Smooth muscle cell (in vitro differentiated cells): ENCODE results near the gene SPPL2A. TPM values are rescaled to one million over a fixed set of nuclear protein-coding genes. Genes with fewer than 3 reads are reported as not detected.

Experiments used
- DNase-seq: peaks from one replicate; lab custom pipeline; 2025; ENCODE audit not compliant: unreplicated experiment; lab: John Stamatoyannopoulos, UW
- H2AFZ ChIP-seq: fragments of 200-600 bp; sonication (generic); 2 replicates; pipeline ENCODE4 v1.6.0; 2016; ENCODE audit warnings: antibody characterized with exemption, low read depth, mild to moderate bottlenecking
- H3F3A ChIP-seq: fragments of 200-600 bp; sonication (generic); 2 replicates; pipeline ENCODE4 v1.6.0; 2017; ENCODE audit warnings: antibody characterized with exemption, low read depth
- H3K27ac ChIP-seq: fragments of 200-600 bp; sonication (generic); 2 replicates; pipeline ENCODE4 v1.5.1; 2016; ENCODE audit warnings: low read depth, mild to moderate bottlenecking
- H3K27me3 ChIP-seq: fragments of 200-600 bp; sonication (generic); 2 replicates; pipeline ENCODE4 v1.6.1; 2016; ENCODE audit warnings: low read depth, mild to moderate bottlenecking
- H3K36me3 ChIP-seq: fragments of 200-600 bp; sonication (generic); 2 replicates; pipeline ENCODE4 v1.5.1; 2016; ENCODE audit warnings: low read depth
- H3K4me1 ChIP-seq: fragments of 200-600 bp; sonication (generic); 2 replicates; pipeline ENCODE4 v1.5.1; 2016; ENCODE audit warnings: low read depth
- H3K4me2 ChIP-seq: fragments of 200-600 bp; sonication (generic); 2 replicates; pipeline ENCODE4 v1.6.0; 2016; ENCODE audit warnings: mild to moderate bottlenecking
- H3K4me3 ChIP-seq: fragments of 200-600 bp; sonication (generic); 2 replicates; pipeline ENCODE4 v1.5.1; 2016; ENCODE audit warnings: mild to moderate bottlenecking
- H3K79me2 ChIP-seq: fragments of 200-600 bp; sonication (generic); 2 replicates; pipeline ENCODE4 v1.6.0; 2016; ENCODE audit warnings: low read depth, mild to moderate bottlenecking
- H3K9ac ChIP-seq: fragments of 200-600 bp; sonication (generic); 2 replicates; pipeline ENCODE4 v1.6.0; 2016; ENCODE audit warnings: low read depth
- H3K9me3 ChIP-seq: fragments of 200-600 bp; sonication (generic); replicated peaks from 2 replicates; pipeline ENCODE4 v1.5.1; 2016; ENCODE audit warnings: low read depth
- H4K20me1 ChIP-seq: fragments of 200-600 bp; sonication (generic); 2 replicates; pipeline ENCODE4 v1.6.0; 2016; ENCODE audit warnings: low read depth
- whole genome bisulfite sequencing: methylation state at CpG from one replicate; pipeline ENCODE4 v1.1.7; 2016; ENCODE audit warnings: low lambda C conversion rate; 5-methylcytosine and 5-hydroxymethylcytosine counted together
- polyA plus RNA-seq: library from polyadenylated mRNA; unstranded; fragments of >200 nt; fragmentation: Nextera tagmentation; extraction: Ambion mirVana; gene quantifications from 2 replicates; pipeline ENCODE4 v1.2.1, GENCODE V29; 2016
- small RNA-seq: library from RNA; depleted of rRNA; stranded (forward); fragments of <200 nt; gene quantifications from one replicate; pipeline ENCODE3, GENCODE V24; 2014
- total RNA-seq: library from RNA; depleted of rRNA; stranded (reverse); fragments of >200 nt; gene quantifications from 2 replicates; pipeline ENCODE4 v1.2.3, GENCODE V29; 2014
- TF ChIP-seq, protein P1 (sequence below): fragments of 200-600 bp; sonication (generic); IDR thresholded peaks from 2 replicates; pipeline ENCODE4 v1.5.1; 2017; ENCODE audit warnings: borderline replicate concordance, mild to moderate bottlenecking, antibody characterized with exemption; ENCODE audit not compliant: insufficient read depth, poor library complexity, severe bottlenecking

The SPPL2A gene
- total and polyA plus RNA-seq, 2 experiments from 2014 or later: 62.2 to 265 TPM

DNA sequence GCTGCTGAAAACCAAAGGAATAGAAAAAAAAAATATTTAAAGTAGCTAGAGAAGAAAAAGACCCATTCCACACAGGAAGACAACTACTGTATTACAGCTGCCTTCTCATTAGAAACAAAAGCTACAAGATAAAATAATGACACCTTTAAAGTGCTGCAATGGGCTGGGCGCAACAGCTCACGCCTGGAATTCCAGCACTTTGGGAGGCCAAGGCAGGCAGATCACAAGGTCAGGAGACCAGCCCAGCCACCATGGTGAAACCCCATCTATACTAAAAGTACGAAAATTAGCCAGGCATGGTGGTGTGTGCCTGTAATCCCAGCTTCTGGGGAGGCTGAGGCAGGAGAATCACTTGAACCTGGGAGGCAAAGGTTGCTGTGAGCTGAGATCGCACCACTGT lies 110.0 kb downstream of the SPPL2A start:
- 95% methylated on average over 4 of the region's 4 CpGs for WGBS

GRCh38 chr15:50653156-50653743 lies 112.3 kb downstream of the SPPL2A start:
- peaks cover 6% of the 10 kb centered on the region for H3K79me2 ChIP-seq
- H3K27ac ChIP-seq: no peak overlapping the region
- H3K36me3 ChIP-seq: peaks cover 12% of the 10 kb centered on the region
- no peaks in the 10 kb centered on the region for H4K20me1 ChIP-seq
- no peaks in the 10 kb centered on the region for H3K27me3 ChIP-seq
- no peak overlapping the region for H2AFZ ChIP-seq
- TF ChIP-seq, protein P1, sequence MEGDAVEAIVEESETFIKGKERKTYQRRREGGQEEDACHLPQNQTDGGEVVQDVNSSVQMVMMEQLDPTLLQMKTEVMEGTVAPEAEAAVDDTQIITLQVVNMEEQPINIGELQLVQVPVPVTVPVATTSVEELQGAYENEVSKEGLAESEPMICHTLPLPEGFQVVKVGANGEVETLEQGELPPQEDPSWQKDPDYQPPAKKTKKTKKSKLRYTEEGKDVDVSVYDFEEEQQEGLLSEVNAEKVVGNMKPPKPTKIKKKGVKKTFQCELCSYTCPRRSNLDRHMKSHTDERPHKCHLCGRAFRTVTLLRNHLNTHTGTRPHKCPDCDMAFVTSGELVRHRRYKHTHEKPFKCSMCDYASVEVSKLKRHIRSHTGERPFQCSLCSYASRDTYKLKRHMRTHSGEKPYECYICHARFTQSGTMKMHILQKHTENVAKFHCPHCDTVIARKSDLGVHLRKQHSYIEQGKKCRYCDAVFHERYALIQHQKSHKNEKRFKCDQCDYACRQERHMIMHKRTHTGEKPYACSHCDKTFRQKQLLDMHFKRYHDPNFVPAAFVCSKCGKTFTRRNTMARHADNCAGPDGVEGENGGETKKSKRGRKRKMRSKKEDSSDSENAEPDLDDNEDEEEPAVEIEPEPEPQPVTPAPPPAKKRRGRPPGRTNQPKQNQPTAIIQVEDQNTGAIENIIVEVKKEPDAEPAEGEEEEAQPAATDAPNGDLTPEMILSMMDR: no peak
- DNase-seq: no peak
- H3K4me3 ChIP-seq: no peak overlapping the region
- H3K4me2 ChIP-seq: no peak overlapping the region
- H3K9ac ChIP-seq: no peak overlapping the region
- no peaks in the 10 kb centered on the region for H3F3A ChIP-seq
- H3K9me3 ChIP-seq: no peaks in the 10 kb centered on the region
- no peaks in the 10 kb centered on the region for H3K4me1 ChIP-seq
- WGBS: 96% methylated on average over 6 of the region's 6 CpGs

More for the DNA sequence above, 110.0 kb downstream of the SPPL2A start:
- H3K27ac ChIP-seq: no peak overlapping the region
- TF ChIP-seq, protein P1: no peak
- H3K9me3 ChIP-seq: no peaks in the 10 kb centered on the region
- H3K4me2 ChIP-seq: no peak overlapping the region
- no peak overlapping the region for H3K4me3 ChIP-seq
- no peak overlapping the region for H3K9ac ChIP-seq
- H3K36me3 ChIP-seq: peaks cover 12% of the 10 kb centered on the region
- no peak overlapping the region for H2AFZ ChIP-seq
- no peak for DNase-seq
- no peaks in the 10 kb centered on the region for H3K27me3 ChIP-seq
- H3K79me2 ChIP-seq: peaks cover 6% of the 10 kb centered on the region
- H3K4me1 ChIP-seq: no peaks in the 10 kb centered on the region
- no peaks in the 10 kb centered on the region for H4K20me1 ChIP-seq
- H3F3A ChIP-seq: no peaks in the 10 kb centered on the region

DNA sequence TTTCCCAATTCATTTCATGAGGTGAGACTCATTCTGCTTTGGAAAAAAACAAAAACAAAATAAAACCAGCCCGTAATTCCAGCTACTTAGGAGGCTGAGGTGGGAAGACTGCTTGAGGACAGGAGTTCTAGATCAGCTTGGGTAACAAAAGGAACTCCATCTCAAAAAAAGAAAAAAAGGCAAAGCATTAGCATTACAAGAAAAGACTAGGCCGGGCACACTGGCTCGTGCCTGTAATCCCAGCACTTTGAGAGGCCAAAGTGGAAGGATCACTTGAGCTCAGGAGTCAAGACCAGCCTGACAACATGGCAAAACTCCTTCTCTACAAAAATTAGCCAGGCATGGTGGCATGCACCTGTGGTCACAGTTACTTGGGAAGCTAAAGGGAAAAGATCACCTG lies 112.8 kb downstream of the SPPL2A start:
- 97% methylated on average over 3 of the region's 3 CpGs for WGBS

More for the DNA sequence above, 112.8 kb downstream of the SPPL2A start:
- no peak overlapping the region for H3K9ac ChIP-seq
- no peak overlapping the region for H3K27ac ChIP-seq
- no peak overlapping the region for H3K4me3 ChIP-seq
- no peaks in the 10 kb centered on the region for H3K4me1 ChIP-seq
- H3K36me3 ChIP-seq: peaks cover 15% of the 10 kb centered on the region
- no peaks in the 10 kb centered on the region for H4K20me1 ChIP-seq
- no peak overlapping the region for H2AFZ ChIP-seq
- H3K4me2 ChIP-seq: no peak overlapping the region
- peaks cover 6% of the 10 kb centered on the region for H3K79me2 ChIP-seq
- TF ChIP-seq, protein P1: no peak
- H3K27me3 ChIP-seq: no peaks in the 10 kb centered on the region
- H3K9me3 ChIP-seq: no peaks in the 10 kb centered on the region
- no peaks in the 10 kb centered on the region for H3F3A ChIP-seq
- no peak for DNase-seq

Small RNAs within 50 kb of the gene (small RNA-seq; reads per million reads assigned to genes)
- gene AC012100.1 (not detected), gene RN7SL354P (not detected)

Other genes starting within 250 kb of the SPPL2A start
- not detected in 2 replicates for gene USP50, start 219.0 kb downstream of the SPPL2A start, total RNA-seq
- not detected in 2 replicates for gene USP50, start 219.0 kb downstream of the SPPL2A start, polyA plus RNA-seq
- gene TRPM7, start 78.9 kb downstream of the SPPL2A start, total RNA-seq: 28.2 and 32.8 TPM in 2 replicates
- 5.6 and 6.3 TPM in 2 replicates for gene TRPM7, start 78.9 kb downstream of the SPPL2A start, polyA plus RNA-seq
- 8.2 and 13.4 TPM in 2 replicates for gene AP4E1, start 143.0 kb upstream of the SPPL2A start, total RNA-seq
- gene AP4E1, start 143.0 kb upstream of the SPPL2A start, polyA plus RNA-seq: 2.3 and 3.5 TPM in 2 replicates